Measurements from ENCODE around the gene ZBTB39.
"Not testable (repeated sequence)": the region's sequence is repeated elsewhere in the genome, so short reads cannot be mapped to it uniquely, and the experiment has no call there.

The ZBTB39 gene

DNA sequence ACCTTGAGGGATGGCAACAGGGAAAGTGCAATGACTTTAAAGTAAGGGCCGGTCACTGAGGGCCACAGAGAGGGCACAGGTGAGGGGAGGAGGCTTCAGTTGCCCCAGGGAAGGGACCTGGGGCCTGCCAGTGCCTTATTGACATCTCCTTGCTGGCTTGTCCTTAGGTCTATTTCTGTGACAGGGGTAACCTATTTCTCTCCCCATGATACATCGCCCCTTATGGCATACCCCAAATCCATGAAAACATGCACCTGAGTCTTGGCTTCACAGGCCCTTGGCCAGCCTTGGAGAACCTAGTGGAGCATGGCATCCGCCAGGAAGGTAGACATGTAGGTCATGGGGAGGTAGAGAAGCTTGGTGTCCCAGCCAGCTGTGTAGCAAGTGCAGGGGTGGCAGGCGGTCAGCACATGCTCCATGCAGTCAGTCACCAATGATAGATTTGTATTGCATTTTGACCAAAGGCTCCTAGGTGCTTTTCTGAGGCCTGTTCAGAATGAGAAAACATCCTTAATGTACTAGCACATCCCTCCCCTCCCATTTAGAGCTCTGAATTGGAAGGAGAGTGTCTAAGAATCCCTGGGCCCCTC, 25.3 kb downstream of the ZBTB39 start:
- no peak for DNase-seq (ENCODE audit: low read depth, low spot score)

DNA sequence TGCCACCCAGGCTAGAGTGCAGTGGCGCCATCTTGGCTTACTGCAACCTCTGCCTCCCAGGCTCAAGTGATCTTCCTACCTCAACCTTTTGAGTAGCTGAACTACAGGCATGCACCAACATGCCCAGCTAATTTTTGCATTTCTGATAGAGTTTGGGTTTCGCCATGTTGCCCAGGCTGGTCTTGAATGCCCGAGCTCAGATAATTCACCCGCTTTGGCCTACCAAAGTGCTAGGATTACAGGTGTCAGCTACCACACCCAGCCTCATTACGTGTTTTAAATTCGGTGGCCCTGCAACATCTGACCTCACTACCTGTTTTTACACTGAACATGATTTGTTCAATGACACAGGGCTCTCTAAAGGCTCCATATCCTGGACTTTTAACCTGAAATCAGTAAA, 26.1 kb downstream of the ZBTB39 start:
- DNase-seq (ENCODE audit: low read depth, low spot score): no peak

DNA sequence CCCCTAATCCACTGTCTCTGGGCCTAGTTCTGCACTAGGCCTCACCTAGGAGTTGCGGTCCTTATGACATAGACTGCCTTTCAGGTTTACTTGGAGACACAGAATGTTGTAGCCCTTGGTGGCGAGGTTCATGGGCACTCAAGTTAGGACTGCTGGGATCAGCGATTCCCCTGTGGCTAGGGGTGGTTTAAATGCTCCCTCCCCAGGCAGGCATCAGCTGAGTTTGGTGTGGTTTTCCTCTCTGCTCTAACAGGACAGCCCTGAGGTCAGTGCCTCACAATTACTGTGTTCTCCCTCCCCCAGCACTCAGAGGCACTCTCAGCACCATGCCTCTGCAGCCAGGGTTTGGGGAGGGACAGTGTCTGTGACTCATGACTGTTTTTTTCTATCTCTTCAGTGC, 26.7 kb downstream of the ZBTB39 start:
- no peak for DNase-seq (ENCODE audit: low read depth, low spot score)

DNA sequence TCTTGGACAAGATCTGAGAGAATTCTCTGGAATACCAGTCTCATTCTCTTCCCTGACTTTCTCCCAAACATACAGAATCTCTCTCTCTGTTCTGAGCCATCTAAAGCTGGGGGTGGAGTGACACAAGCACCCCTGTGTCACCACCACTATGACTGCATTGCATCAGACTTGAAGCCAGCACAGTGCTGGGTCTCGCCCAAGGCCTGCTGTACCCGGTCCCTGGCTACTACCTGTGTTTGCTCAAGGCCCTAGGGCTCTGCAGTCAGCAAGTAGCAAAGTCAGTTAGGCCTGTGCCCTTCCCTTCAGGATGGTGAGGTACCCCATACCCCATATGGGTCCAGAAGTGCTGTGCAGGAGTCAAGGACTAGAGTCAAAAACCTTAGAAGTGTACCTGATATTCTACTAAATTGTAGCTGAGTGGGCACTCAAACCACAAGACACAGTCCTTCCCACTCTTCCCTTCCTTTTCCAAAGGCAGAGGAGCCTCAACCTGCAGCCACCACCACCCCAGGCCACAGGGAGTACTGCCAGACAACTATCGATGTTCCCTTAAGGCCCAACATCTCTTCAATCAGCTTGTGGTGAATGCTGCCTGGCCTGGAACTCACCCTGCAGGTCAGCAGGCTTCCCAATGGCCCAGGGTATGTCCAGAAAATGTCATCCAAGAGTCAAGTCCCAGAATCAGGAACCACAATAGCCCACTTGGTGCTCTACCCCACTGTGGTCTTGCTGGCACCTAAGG, 27.8 kb downstream of the ZBTB39 start:
- no peak for DNase-seq (ENCODE audit: low read depth, low spot score)

DNA sequence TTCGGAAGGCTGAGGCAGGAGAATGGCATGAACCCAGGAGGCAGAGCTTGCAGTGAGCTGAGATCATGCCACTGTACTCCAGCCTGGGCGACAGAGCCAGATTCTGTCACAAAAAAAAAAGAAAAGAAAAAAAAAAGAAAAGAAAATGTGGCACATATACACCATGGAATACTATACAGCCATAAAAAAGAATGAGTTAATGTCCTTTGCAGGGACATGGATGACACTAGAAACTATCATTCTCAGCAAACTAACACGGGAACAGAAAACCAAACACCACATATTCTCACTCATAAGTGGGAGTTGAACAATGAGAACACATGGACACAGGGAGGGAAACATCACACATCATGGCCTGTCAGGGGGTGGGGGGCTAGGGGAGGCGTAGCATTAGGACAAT, 29.0 kb downstream of the ZBTB39 start:
- not testable (repeated sequence) for DNase-seq (ENCODE audit: low read depth, low spot score)

DNA sequence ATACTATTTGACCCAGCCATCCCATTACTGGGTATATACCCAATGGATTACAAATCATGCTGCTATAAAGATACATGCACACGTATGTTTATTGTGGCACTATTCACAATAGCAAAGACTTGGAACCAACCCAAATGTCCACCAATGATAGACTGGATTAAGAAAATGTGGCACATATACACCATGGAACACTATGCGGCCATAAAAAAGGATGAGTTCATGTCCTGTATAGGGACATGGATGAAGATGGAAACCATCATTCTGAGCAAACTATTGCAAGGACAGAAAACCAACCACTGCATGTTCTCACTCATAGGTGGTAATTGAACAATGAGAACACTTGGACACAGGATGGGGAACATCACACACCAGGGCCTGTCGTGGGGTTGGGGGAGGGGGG, 32.1 kb downstream of the ZBTB39 start:
- not testable (repeated sequence) for DNase-seq (ENCODE audit: low read depth, low spot score)

DNA sequence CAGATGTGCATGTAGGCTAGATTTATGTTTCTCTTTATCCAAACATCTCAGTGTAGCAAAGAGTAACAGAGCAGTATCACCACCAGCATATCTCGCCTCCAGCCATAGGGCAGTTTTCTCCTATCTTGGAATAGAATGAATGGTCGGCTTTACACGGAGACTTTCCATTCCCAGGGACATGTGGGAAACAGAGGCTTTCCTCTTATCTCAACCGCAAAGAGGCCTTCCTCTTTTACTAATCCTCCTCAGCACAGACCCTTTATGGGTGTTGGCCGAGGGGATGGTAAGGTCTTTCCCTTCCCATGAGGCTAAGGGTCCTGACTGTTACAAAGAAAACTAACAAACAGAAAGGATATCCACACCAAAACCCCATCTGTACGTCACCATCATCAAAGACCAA, 37.4 kb downstream of the ZBTB39 start:
- DNase-seq (ENCODE audit: low read depth, low spot score): not testable (repeated sequence)

DNA sequence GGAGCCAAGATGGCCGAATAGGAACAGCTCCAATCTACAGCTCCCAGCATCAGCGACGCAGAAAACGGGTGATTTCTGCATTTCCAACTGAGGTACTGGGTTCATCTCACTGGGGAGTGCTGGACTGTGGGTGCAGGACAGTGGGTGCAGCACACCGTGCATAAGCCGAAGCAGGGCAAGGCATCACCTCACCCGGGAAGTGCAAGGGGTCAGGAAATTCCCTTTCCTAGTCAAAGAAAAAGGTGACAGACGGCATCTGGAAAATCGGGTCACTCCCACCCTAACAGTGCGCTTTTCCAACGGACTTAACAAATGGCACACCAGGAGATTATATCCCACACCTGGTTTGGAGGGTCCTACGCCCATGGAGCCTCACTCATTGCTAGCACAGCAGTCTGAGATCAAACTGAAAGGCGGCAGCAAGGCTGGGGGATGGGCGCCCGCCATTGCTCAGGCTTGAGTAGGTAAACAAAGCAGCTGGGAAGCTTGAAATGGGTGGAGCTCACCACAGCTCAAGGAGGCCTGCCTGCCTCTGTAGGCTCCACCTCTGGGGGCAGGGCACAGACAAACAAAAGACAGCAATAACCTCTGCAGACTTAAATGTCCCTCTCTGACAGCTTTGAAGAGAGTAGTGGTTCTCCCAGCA, 40.2 kb downstream of the ZBTB39 start:
- not testable (repeated sequence) for DNase-seq (ENCODE audit: low read depth, low spot score)

DNA sequence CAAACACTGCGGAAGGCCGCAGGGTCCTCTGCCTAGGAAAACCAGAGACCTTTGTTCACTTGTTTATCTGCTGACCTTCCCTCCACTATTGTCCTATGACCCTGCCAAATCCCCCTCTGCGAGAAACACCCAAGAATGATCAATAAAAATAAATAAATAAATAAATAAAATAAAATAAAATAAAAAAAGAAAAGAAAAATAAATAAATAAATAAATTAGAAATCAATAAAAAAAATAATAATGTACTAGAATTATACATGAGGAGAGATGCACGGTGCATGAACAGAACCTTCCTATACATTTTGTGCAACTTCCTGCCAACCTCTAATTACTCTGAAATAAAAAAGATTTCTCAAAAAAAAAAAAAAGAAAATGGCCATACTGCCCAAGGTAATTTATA, 41.2 kb downstream of the ZBTB39 start:
- DNase-seq (ENCODE audit: low read depth, low spot score): not testable (repeated sequence)

DNA sequence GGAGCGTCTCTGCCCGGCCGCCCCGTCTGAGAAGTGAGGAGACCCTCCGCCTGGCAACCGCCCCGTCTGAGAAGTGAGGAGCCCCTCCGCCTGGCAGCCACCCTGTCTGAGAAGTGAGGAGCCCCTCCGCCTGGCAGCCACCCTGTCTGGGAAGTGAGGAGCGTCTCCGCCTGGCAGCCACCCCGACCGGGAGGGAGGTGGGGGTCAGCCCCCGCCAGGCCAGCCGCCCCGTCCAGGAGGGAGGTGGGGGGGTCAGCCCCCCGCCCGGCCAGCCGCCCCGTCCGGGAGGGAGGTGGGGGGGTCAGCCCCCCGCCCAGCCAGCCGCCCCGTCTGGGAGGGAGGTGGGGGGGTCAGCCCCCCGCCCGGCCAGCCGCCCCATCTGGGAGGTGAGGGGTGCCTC, 42.8 kb downstream of the ZBTB39 start:
- not testable (repeated sequence) for DNase-seq (ENCODE audit: low read depth, low spot score)

DNA sequence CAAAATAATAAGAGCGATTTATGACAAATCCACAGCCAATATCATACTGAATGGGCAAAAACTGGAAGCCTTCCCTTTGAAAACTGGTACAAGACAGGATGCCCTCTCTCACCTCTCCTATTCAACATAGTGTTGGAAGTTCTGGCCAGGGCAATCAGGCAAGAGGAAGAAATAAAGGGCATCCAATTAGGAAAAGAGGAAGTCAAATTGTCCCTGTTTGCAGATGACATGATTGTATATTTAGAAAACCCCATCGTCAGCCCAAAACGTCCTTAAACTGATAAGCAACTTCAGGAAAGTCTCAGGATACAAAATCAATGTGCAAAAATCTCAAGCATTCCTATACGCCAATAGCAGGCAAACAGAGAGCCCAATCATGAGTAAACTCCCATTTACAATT, 44.1 kb downstream of the ZBTB39 start:
- not testable (repeated sequence) for DNase-seq (ENCODE audit: low read depth, low spot score)

DNA sequence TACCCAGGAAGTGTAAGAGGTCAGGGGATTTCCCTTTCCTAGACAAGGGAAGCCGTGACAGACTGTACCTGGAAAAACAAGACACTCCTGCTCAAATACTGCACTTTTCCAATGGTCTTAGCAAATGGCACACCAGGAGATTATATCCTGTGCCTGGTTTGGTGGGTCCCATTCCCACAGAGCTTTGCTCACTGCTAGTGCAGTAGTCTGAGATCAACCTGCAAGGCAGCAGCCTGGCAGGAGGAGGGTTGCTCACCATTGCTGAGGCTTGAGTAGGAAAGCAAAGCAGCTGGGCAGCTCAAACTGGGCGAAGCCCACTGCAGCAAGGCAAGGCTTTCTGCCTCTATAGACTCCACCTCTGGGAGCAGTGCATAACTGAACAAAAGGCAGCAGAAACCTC, 47.9 kb downstream of the ZBTB39 start:
- DNase-seq (ENCODE audit: low read depth, low spot score): no peak

DNA sequence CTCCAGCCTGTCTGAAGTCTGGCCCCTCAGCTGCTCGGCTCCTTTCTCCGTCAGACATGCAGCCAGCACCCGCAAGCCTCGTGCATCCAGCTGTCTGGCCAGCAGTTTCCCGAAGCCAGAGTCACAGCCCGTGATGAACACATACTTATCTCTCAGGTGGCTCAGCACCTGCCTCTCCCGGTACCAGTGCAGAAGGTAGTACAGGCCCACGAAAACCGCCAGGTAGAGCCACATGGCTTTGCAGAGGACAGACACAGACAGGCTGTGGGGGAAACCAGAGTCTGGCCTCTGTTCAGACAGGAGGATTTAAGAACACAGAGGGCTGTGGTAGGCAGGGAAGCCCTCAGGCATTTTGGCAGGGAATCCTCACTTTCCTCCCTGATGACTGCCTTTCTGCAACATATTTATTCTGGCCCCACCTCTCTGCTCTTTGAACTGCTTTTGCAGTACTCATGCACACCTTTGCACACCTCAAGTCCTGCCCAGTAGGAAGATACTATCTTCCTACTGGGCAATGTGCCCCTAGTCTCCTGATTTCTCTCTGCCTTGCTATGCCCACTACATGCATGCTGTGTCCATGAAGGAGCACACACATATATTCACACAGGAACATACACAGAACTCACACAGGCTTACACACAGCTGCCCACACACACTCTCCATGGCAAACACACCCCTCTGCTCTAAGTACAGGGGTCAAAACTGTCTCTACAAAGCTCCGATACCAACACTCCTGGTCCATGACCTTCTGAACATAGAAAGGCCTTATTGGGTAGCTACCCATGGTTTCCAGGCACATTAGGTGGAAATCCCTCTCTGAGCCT, 48.9 kb downstream of the ZBTB39 start, which contains the start of gene RDH16:
RDH16 (minus strand) TSS at position 380 of the 824 bp plus-strand sequence; CDS start at position 234, 146 bp downstream.
- DNase-seq (ENCODE audit: low read depth, low spot score): no peak

DNA sequence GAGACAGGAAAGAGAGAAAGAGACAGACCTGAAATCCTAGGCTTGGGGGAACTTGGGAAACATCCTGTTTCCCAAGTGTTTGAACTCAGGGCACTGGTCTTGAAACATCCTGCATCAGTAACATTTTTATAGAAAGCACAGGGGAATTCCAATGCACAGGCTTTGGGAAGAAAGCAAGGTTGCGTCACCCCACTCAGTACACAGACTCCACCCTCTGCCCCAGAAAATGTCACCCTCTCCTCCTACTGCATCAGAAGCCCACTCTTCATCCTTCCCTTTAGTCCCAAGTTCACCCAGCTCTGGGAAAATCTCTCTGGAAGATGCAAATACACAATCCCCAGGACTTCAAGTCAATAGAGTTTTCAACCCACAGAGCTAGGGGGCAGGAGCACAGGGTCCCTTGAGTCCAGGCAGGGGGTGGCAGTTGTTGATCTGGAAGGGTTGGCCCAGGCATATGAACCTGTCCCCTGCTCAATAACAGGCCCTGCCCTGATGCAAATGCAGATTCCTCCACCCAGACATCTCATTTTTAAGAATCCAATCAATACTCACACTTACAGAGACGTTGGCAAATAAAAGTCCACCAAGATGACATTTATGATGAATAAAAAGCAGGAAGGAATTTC, 50.6 kb downstream of the ZBTB39 start:
- no peak for DNase-seq (ENCODE audit: low read depth, low spot score)

DNA sequence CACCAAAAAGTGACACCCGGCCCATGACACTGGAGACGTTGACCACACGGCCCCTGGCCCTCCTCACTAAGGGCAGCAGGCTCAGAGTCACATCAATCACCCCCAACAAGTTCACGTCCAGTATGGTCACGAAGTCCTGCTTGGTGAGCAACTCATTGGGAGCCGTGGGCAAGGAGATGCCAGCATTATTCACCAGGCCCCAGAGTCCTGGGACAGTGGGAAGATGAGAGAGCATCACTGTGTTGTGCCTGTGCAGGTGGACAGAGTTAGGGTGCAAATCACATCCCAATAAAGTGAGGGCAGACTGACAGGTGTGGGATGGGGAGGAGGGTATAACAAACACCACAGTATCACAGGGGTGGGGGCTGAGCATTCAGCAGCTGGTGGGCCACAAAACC, 51.4 kb downstream of the ZBTB39 start:
- DNase-seq (ENCODE audit: low read depth, low spot score): no peak

DNA sequence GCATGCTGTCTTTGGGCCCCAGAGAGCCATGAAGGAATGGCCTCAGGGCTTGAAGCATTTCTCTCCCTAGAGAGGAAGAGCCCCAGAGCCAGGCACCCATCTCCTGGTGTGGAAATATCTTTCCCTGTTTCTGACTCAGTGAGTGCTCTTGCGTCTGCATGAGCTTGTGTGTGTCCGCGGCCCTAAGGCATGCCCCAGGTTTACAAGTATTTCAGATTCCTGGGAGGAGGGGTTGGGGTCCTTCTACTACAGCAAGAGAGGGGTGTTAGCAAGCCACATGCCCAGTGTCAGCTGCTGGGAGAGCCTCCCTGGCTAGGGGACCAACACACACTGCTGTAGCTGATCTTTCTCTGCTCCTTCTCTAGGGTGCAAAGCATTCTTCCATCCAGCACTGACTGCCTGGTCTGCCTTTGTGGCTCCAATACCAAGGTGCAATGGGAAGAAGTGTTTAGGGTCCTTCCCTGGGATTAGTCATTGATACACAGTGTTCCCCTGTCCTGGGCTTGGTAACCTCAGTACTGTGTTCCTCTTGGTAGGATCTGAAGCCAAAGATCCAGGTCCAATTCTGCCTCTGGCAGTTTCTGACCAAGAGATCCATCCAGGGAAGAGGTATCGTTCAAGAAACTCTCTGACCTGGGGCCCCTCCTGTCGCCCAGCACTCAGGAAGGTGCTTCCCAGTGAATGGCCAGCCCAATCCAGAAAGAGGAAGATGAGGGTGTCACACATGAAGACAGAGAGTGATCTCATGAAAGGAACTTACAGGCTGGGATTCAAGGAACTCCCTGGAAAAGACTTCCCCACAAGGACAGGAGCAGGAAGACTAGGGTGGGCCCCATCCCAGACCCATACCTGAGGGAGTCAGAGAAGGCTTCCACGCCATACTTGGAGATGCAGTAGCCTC, 52.0 kb downstream of the ZBTB39 start:
- no peak for DNase-seq (ENCODE audit: low read depth, low spot score)

DNA sequence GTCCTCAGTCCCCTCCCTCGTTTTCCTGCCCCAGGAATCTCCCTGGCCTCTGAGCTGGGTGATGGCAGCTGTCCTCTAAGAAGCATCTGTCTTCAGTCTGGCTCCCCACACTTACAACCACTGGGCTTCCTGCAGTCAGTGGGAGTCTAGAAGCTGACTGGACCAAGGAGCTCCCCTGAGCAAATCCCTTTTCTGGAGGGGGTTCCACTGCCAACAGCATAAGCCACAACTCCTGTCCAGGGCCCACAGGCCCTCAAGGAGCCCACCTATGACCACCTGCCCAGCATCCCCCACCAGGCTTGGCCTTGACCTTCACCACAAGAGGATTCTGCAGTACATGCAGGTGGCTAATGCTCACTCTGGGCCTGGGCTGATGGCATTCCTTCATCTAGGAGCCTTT, 53.0 kb downstream of the ZBTB39 start:
- DNase-seq (ENCODE audit: low read depth, low spot score): no peak

DNA sequence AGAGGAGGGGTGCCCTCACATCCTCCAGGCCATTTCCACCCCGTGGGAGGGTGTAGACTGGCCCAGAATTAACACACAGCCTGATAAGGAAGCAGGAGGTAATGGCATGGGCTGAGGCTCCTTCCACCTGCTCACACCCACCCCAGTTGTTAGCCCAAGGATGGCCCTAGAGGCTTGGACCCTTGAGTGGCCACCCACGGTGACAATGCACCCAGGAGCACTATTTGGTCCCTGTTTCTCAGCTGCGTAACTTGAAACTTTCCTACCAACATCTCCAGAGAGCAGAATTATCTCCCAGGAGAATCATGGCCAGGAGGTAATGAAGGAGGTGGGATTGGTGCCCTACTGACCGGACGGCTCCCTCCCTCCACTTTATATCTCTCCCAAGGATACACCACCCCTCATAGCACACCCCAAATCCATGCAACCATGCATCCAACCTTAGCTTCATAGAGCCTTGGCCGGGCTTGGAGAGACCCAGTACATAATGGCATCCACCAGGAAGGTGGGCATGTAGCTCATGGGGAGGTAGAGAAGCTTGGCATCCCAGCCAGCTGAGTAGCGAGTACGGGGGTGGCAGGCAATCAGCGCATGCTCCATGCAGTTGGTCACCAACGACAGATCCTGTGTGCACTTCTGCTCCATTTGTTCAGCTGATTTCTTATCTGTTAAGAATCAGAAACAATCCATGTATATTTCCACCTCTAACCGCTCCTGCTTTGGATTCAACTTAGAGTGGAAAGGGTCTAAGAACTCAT, 54.6 kb downstream of the ZBTB39 start:
- DNase-seq (ENCODE audit: low read depth, low spot score): no peak

DNA sequence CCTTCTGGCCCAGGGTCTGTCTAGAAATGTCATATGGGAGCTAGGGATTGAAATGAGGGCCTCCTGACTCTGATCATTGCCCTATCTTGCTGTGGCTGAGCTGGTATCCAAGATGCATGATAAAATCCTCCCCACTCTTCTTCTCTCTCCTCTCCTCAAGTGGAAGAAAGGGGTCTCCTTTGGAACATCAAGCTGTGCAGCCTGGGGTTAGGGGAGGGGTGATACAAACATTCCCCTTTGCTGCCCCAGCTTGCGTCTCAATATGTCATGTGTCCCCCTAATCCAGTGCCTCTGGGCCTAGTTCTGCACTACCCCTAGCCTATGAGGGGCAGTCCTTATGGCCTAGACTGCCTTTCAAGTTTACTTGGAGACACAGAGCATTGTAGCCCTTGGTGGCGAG, 57.5 kb downstream of the ZBTB39 start:
- DNase-seq (ENCODE audit: low read depth, low spot score): no peak

Measured in iPS DF 19.7 (cell line).